Neuronal stem cell (in vitro differentiated cells): ENCODE measurements around the gene SLC16A3.
A peak's percentile ranks its signal among the peaks of the same experiment; 100 is the strongest.

ENCODE experiments used
- DNase-seq: peaks from one replicate; pipeline ENCODE4 v3.0.0-alpha.2; 2013; ENCODE audit warnings: low spot score
- H2AFZ ChIP-seq: one replicate; pipeline ENCODE4 v1.6.1; 2013; ENCODE audit warnings: mild to moderate bottlenecking, low read length, inconsistent platforms
- H2AK5ac ChIP-seq: 2 replicates; pipeline ENCODE4 v1.6.1; 2013; ENCODE audit warnings: low read depth, mild to moderate bottlenecking, inconsistent platforms, low read length, moderate library complexity, mixed read lengths
- H2BK120ac ChIP-seq: 2 replicates; pipeline ENCODE4 v1.6.1; 2013; ENCODE audit warnings: low read depth, mild to moderate bottlenecking, inconsistent platforms, low read length, moderate library complexity, mixed read lengths
- H2BK12ac ChIP-seq: one replicate; pipeline ENCODE4 v1.6.1; 2013; ENCODE audit warnings: low read length, inconsistent platforms
- H2BK15ac ChIP-seq: 2 replicates; pipeline ENCODE4 v1.6.1; 2013; ENCODE audit warnings: mild to moderate bottlenecking, low read length, inconsistent platforms, mixed read lengths
- H2BK5ac ChIP-seq: one replicate; pipeline ENCODE4 v1.6.1; 2013; ENCODE audit warnings: inconsistent platforms, mild to moderate bottlenecking, low read length, moderate library complexity
- H3K14ac ChIP-seq: one replicate; pipeline ENCODE4 v1.6.1; 2013; ENCODE audit warnings: low read length, inconsistent platforms
- H3K18ac ChIP-seq: 2 replicates; pipeline ENCODE4 v1.6.1; 2013; ENCODE audit warnings: low read length, inconsistent platforms
- H3K23ac ChIP-seq: 2 replicates; pipeline ENCODE4 v1.6.1; 2013; ENCODE audit warnings: low read depth, mild to moderate bottlenecking, mixed read lengths, low read length, inconsistent platforms; ENCODE audit not compliant: poor library complexity
- H3K27ac ChIP-seq: replicated peaks from 3 replicates; pipeline ENCODE4 v1.5.1; 2013; ENCODE audit warnings: low read length, inconsistent platforms
- H3K27me3 ChIP-seq, 3 experiments: 2 replicates each; pipeline ENCODE4 v1.6.1; 2013; ENCODE audit warnings: low read length in 3 of 3, mild to moderate bottlenecking in 2 of 3, inconsistent platforms in 1 of 3, low read depth in 1 of 3, mixed read lengths in 1 of 3, moderate library complexity in 1 of 3; ENCODE audit not compliant: control insufficient read depth in 3 of 3, insufficient read depth in 3 of 3
- H3K36me3 ChIP-seq, 2 donors: replicated peaks in 1 of 2; 2 replicates each; pipeline ENCODE4 v1.6.1; 2013; ENCODE audit warnings: low read length in 2 of 2; ENCODE audit not compliant: control insufficient read depth in 2 of 2, insufficient read depth in 2 of 2
- H3K4ac ChIP-seq: 2 replicates; pipeline ENCODE4 v1.6.1; 2013; ENCODE audit warnings: inconsistent platforms, mild to moderate bottlenecking, low read length, moderate library complexity
- H3K4me1 ChIP-seq, 2 donors: 1 replicate in 1 of 2; 2 replicates in 1 of 2; pipeline ENCODE4 v1.6.1; 2013; ENCODE audit warnings: low read length in 2 of 2, low read depth in 1 of 2; ENCODE audit not compliant: control insufficient read depth in 2 of 2, insufficient read depth in 1 of 2
- H3K4me2 ChIP-seq: one replicate; pipeline ENCODE4 v1.6.1; 2013; ENCODE audit warnings: mild to moderate bottlenecking, low read length, inconsistent platforms; ENCODE audit not compliant: insufficient read depth, poor library complexity, severe bottlenecking
- H3K4me3 ChIP-seq, 2 donors: 2 replicates each; pipeline ENCODE4 v1.5.1; 2013; ENCODE audit warnings: low read length in 2 of 2, mild to moderate bottlenecking in 2 of 2, inconsistent platforms in 1 of 2, moderate library complexity in 1 of 2
- H3K79me1 ChIP-seq: one replicate; pipeline ENCODE4 v1.6.1; 2013; ENCODE audit warnings: low read depth, mild to moderate bottlenecking, inconsistent platforms, low read length, moderate library complexity
- H3K9ac ChIP-seq: one replicate; pipeline ENCODE4 v1.6.1; 2013; ENCODE audit warnings: mild to moderate bottlenecking, low read depth, low read length, inconsistent platforms; ENCODE audit not compliant: poor library complexity
- H3K9me3 ChIP-seq, 2 donors: replicated peaks in 1 of 2; 2 replicates each; pipeline versions ENCODE3 to v1.6.1; 2013; ENCODE audit warnings: low read length in 2 of 2, mild to moderate bottlenecking in 2 of 2, inconsistent platforms in 1 of 2, low read depth in 1 of 2, mixed read lengths in 1 of 2, moderate library complexity in 1 of 2; ENCODE audit not compliant: control insufficient read depth in 2 of 2, insufficient read depth in 1 of 2
- H4K8ac ChIP-seq: one replicate; pipeline ENCODE4 v1.6.1; 2013; ENCODE audit warnings: low read depth, mild to moderate bottlenecking, inconsistent platforms, low read length, moderate library complexity
- H4K91ac ChIP-seq: one replicate; pipeline ENCODE4 v1.6.1; 2013; ENCODE audit warnings: low read length, low read depth, mild to moderate bottlenecking, inconsistent platforms; ENCODE audit not compliant: poor library complexity
- WGBS, 2 donors: extraction: QIAGEN DNeasy Blood & Tissue Kit; methylation state at CpG; one replicate each; pipeline ENCODE4 v1.1.7; 2013; ENCODE audit warnings: missing lambda C conversion rate in 2 of 2, mixed read lengths in 1 of 2; ENCODE audit not compliant: insufficient read length in 2 of 2, insufficient replicate concordance in 1 of 2; ENCODE audit errors: extremely low coverage in 2 of 2; 5-methylcytosine and 5-hydroxymethylcytosine counted together

The SLC16A3 gene

DNA sequence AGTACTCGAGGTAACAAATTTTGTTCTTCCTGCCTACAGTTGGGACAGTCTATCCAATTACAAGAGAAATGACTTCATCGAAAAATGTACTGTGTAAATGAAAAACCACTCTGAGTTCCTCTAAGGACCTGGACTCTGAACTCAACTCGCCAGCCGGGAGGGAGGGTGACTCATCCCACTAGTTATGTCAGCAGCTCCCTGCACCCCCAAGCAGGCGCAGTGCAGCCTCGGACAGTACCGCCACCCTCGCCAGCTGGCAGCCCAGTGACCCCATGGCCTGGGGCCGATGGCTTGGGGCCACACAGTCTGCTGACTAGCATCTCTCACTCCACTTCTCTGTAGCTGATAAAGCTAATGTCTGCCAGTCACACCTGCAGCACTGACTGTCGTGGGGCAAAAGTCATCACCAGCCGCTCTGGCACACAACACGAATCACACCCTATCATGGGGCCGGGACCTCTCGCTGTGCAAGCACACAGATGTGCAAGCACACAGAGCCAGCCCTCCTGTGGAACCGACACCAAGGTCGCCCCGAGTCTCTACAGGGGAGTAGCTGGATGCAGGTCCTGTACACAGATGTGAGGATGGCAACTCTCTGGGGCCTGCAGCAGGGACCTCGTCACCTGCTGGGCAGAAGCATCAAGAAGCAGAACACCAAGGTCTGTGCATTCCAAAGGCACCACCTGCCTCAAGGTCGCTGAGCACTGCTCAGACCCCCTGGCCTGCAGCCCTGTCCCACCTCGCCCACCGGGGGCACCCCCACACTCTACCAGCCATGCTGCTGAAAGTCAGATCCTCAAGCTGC lies 38.9 kb downstream of the SLC16A3 start:
- H2BK5ac ChIP-seq, result no peak overlapping the region
- H3K4me1 ChIP-seq, result peaks cover 2 to 9% of the 10 kb centered on the region in 2 donors
- H3K27me3 ChIP-seq, result no peaks in the 10 kb centered on the region
- no CpG with 5 or more reads among the region's 21 CpGs for WGBS, 2 donors
- H3K14ac ChIP-seq, result peak overlapping the region; percentile 42
- no peak overlapping the region for H3K4ac ChIP-seq
- H2AFZ ChIP-seq, result no peak overlapping the region
- H2AK5ac ChIP-seq, result no peak overlapping the region
- peak overlapping the region; percentile 40 for H3K9ac ChIP-seq
- no peak overlapping the region for H3K4me2 ChIP-seq
- no peak overlapping the region for H4K91ac ChIP-seq
- no peak for DNase-seq
- H3K18ac ChIP-seq, result peak overlapping the region; percentile 2
- peaks cover 21% of the 10 kb centered on the region for H3K79me1 ChIP-seq
- H4K8ac ChIP-seq, result no peak overlapping the region
- H3K9me3 ChIP-seq, result no peaks in the 10 kb centered on the region
- no peak overlapping the region for H2BK120ac ChIP-seq
- peaks cover 46 to 96% of the 10 kb centered on the region in 2 donors for H3K36me3 ChIP-seq
- H3K23ac ChIP-seq, result no peak overlapping the region
- no peak overlapping the region for H3K4me3 ChIP-seq
- no peak overlapping the region for H2BK12ac ChIP-seq
- H3K27ac ChIP-seq, result no peak overlapping the region
- H2BK15ac ChIP-seq, result no peak overlapping the region

DNA sequence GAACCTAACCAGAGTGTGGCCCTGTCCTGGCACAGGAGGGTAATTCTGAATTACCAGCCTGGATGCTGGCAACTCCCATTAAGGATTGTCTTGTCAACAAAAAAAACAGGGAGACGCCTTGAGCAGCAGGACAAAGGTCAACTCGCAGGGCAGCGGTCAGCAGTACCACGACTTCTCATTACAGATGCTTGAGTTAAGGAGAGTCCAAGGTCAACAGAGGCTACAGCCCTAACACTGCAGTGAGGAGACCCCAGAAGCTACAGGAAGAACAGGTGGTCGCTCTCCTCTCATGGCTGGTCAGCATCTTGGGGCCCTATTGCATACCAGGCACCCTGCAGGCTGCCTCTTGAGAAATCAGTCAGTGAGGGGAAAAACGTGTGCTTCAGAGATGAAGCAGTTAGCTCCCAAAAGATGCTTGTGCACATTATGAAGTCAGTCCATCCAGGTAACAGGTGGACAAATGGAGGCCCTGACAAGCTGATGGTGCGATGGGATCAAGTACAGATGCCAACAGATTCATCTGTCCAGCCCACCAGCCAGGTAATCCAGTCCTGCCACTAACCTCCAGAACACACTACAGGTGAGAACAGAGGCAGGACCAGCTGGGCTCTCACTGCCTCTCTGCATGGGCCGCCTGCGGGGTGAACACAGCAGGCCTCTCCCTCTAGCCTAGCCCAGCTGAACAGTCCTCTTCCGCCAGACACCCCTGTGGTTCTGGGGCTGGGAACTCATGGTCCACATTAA lies 40.5 kb downstream of the SLC16A3 start:
- no peak overlapping the region for H2BK12ac ChIP-seq
- H4K91ac ChIP-seq, result no peak overlapping the region
- DNase-seq, result no peak
- H3K4me1 ChIP-seq, result peaks cover 2 to 14% of the 10 kb centered on the region in 2 donors
- no peak overlapping the region for H3K14ac ChIP-seq
- peaks cover 18% of the 10 kb centered on the region for H3K79me1 ChIP-seq
- no peak overlapping the region for H2AK5ac ChIP-seq
- no peak overlapping the region for H2BK5ac ChIP-seq
- no peak overlapping the region for H3K4ac ChIP-seq
- no peak overlapping the region for H3K27ac ChIP-seq
- H3K18ac ChIP-seq, result no peak overlapping the region
- H2BK15ac ChIP-seq, result no peak overlapping the region
- no peak overlapping the region for H3K4me3 ChIP-seq
- no peak overlapping the region for H3K4me2 ChIP-seq
- no peaks in the 10 kb centered on the region for H3K27me3 ChIP-seq
- H3K9me3 ChIP-seq, result no peaks in the 10 kb centered on the region
- no peak overlapping the region for H4K8ac ChIP-seq
- peaks cover 32 to 80% of the 10 kb centered on the region in 2 donors for H3K36me3 ChIP-seq
- WGBS, 2 donors, result no CpG with 5 or more reads among the region's 10 CpGs
- no peak overlapping the region for H2AFZ ChIP-seq
- H3K23ac ChIP-seq, result no peak overlapping the region
- no peak overlapping the region for H2BK120ac ChIP-seq
- peak overlapping the region; percentile 79 for H3K9ac ChIP-seq

GRCh38 chr17:82269882-82270500 lies 41.1 kb downstream of the SLC16A3 start:
- H4K91ac ChIP-seq, result no peak overlapping the region
- H3K4me3 ChIP-seq, result peak overlapping the region in 1 of 2 donors; percentile 3
- no peak overlapping the region for H2AK5ac ChIP-seq
- H2BK15ac ChIP-seq, result no peak overlapping the region
- DNase-seq, result no peak
- no peak overlapping the region for H2BK120ac ChIP-seq
- H3K14ac ChIP-seq, result no peak overlapping the region
- no peak overlapping the region for H2AFZ ChIP-seq
- no peak overlapping the region for H4K8ac ChIP-seq
- H3K9ac ChIP-seq, result no peak overlapping the region
- no peak overlapping the region for H3K27ac ChIP-seq
- H3K79me1 ChIP-seq, result peaks cover 16% of the 10 kb centered on the region
- no peak overlapping the region for H3K4ac ChIP-seq
- H2BK5ac ChIP-seq, result no peak overlapping the region
- H3K36me3 ChIP-seq, result peaks cover 29 to 73% of the 10 kb centered on the region in 2 donors
- peaks cover 2 to 14% of the 10 kb centered on the region in 2 donors for H3K4me1 ChIP-seq
- no CpG with 5 or more reads among the region's 13 CpGs for WGBS, 2 donors
- no peak overlapping the region for H3K18ac ChIP-seq
- no peak overlapping the region for H3K4me2 ChIP-seq
- H3K9me3 ChIP-seq, result no peaks in the 10 kb centered on the region
- H3K23ac ChIP-seq, result no peak overlapping the region
- H3K27me3 ChIP-seq, result no peaks in the 10 kb centered on the region
- H2BK12ac ChIP-seq, result no peak overlapping the region

DNA sequence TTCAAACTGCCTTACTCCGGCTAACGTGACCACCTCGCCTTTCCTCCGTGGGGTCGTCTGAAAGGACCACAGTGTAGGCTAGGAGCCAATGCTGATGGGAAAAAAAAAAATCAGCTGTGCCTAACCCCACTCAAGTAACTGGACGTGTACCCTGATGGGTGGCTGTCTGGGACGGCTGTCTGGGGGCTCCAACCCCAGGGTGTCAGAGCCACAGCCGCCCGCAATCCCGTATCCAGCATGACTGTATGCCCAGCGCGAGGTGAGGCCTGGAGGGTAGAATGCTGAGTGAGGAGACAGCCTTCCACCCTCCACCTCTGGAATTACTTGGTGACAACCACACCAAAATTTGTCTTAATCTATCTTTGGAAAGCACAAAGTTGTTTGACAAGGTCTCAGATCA lies 41.8 kb downstream of the SLC16A3 start:
- Histone ChIP-seq H3K27me3 (no peaks in the 10 kb centered on the region), H3K9me3 (no peaks in the 10 kb centered on the region), H3K4me1 (peaks cover 2 to 14% of the 10 kb centered on the region in 2 donors), H2BK120ac (no peak overlapping the region), H3K18ac (no peak overlapping the region), H3K23ac (no peak overlapping the region), H3K36me3 (peaks cover 27 to 67% of the 10 kb centered on the region in 2 donors), H3K14ac (no peak overlapping the region), H4K8ac (no peak overlapping the region), H3K27ac (no peak overlapping the region), H3K4me2 (no peak overlapping the region), H3K4me3 (no peak overlapping the region), H3K79me1 (peaks cover 16% of the 10 kb centered on the region), H2BK5ac (no peak overlapping the region), H2AFZ (no peak overlapping the region), H4K91ac (no peak overlapping the region), H3K4ac (no peak overlapping the region), H2AK5ac (no peak overlapping the region), H3K9ac (no peak overlapping the region), H2BK12ac (no peak overlapping the region), H2BK15ac (no peak overlapping the region)
- no CpG with 5 or more reads among the region's 12 CpGs for WGBS, 2 donors
- DNase-seq, result no peak
